ENCODE data around the gene TMEM179.
"Not testable (repeated sequence)": the region's sequence is repeated elsewhere in the genome, so short reads cannot be mapped to it uniquely, and the experiment has no call there.

TMEM179 gene

GRCh38 chr14:104586832-104587620 is 17.5 kb downstream of the TMEM179 start:
- DNase-seq: no peak
- ATAC-seq: no peak

GRCh38 chr14:104585966-104586697 is 18.4 kb downstream of the TMEM179 start:
- ATAC-seq (no peak), DNase-seq (no peak)

GRCh38 chr14:104584557-104584956 is 20.0 kb downstream of the TMEM179 start:
- DNase-seq (no peak), ATAC-seq (no peak)

GRCh38 chr14:104583424-104584306 is 20.9 kb downstream of the TMEM179 start:
- ATAC-seq (no peak), DNase-seq (no peak)

GRCh38 chr14:104582662-104583061 is 21.9 kb downstream of the TMEM179 start:
- ATAC-seq (no peak), DNase-seq (no peak)

GRCh38 chr14:104582005-104582404 is 22.6 kb downstream of the TMEM179 start:
- ATAC-seq (no peak), DNase-seq (no peak)

GRCh38 chr14:104581521-104581920 is 23.1 kb downstream of the TMEM179 start:
- ATAC-seq: no peak
- no peak for DNase-seq

- ATAC-seq (no peak), DNase-seq (no peak)
Measured at GRCh38 chr14:104580961-104581360, 23.6 kb downstream of the TMEM179 start.

GRCh38 chr14:104579939-104580338 is 24.6 kb downstream of the TMEM179 start:
- not testable (repeated sequence) for DNase-seq, ATAC-seq

GRCh38 chr14:104579507-104579906 is 25.1 kb downstream of the TMEM179 start, which contains the start of gene C14orf180:
Gene C14orf180 (plus strand): TSS chr14:104579764. CDS start chr14:104586431, 6,667 bp downstream.
- DNase-seq (no peak), ATAC-seq (no peak)

GRCh38 chr14:104578321-104578720 is 26.3 kb downstream of the TMEM179 start:
- no peak for DNase-seq
- ATAC-seq: no peak

- no peak for DNase-seq
- no peak for ATAC-seq
Measured at GRCh38 chr14:104577847-104578301, 26.7 kb downstream of the TMEM179 start.

- ATAC-seq: no peak
Measured at GRCh38 chr14:104577426-104577825, 27.1 kb downstream of the TMEM179 start.

GRCh38 chr14:104576970-104577332 is 27.6 kb downstream of the TMEM179 start:
- no peak for ATAC-seq
- no peak for DNase-seq

More at GRCh38 chr14:104577426-104577825, 27.1 kb downstream of the TMEM179 start:
- no peak for DNase-seq

- ATAC-seq (no peak), DNase-seq (no peak)
Measured at GRCh38 chr14:104576232-104576969, 28.2 kb downstream of the TMEM179 start.

GRCh38 chr14:104574978-104575583 is 29.5 kb downstream of the TMEM179 start:
- no peak for DNase-seq
- no peak for ATAC-seq

- DNase-seq (no peak), ATAC-seq (no peak)
Measured at GRCh38 chr14:104574536-104574935, 30.0 kb downstream of the TMEM179 start.

GRCh38 chr14:104573930-104574329 is 30.6 kb downstream of the TMEM179 start:
- no peak for ATAC-seq
- no peak for DNase-seq

GRCh38 chr14:104572668-104573067 is 31.9 kb downstream of the TMEM179 start:
- ATAC-seq: no peak
- DNase-seq: no peak

- DNase-seq (no peak), ATAC-seq (no peak)
Measured at GRCh38 chr14:104572024-104572626, 32.4 kb downstream of the TMEM179 start.

- no peak for DNase-seq
- ATAC-seq: no peak
Measured at GRCh38 chr14:104571246-104571645, 33.3 kb downstream of the TMEM179 start.
